Lower leg skin (tissue), 4 donors: ENCODE measurements around the gene RPL3. TPM values are rescaled to one million over a fixed set of nuclear protein-coding genes. Genes with fewer than 3 reads are reported as not detected.
"Not testable (repeated sequence)": the region's sequence is repeated elsewhere in the genome, so short reads cannot be mapped to it uniquely, and the experiment has no call there.

Source experiments
- DNase-seq, 2 donors: peaks; one replicate each; pipeline ENCODE4 v3.0.0-alpha.2; 2019; ENCODE audit warnings: low spot score in 2 of 2
- H3K4me3 ChIP-seq: fragments of 200-600 bp; sonication (generic); 2 replicates; pipeline ENCODE4 v1.5.1; 2017; ENCODE audit warnings: mild to moderate bottlenecking, low read depth; ENCODE audit not compliant: poor library complexity, severe bottlenecking
- POLR2A ChIP-seq, 2 donors: fragments of 450-650 bp; IDR thresholded peaks; one replicate each; pipeline ENCODE4 v1.6.1; 2016 to 2017; ENCODE audit warnings: antibody characterized with exemption in 2 of 2, mild to moderate bottlenecking in 1 of 2, moderate library complexity in 1 of 2
- WGBS, 2 donors: methylation state at CpG; one replicate each; pipeline ENCODE4 v1.1.5; 2018; 5-methylcytosine and 5-hydroxymethylcytosine counted together
- intact Hi-C: fragments of 100-400 bp; cut with DNase I; formaldehyde crosslinking; loops from one replicate; pipeline ENCODE4 v1.15.0; 2023; ENCODE audit warnings: low total_unique reads
- total RNA-seq, 4 donors: library from RNA; depleted of rRNA; stranded (reverse); fragments of >200 nt; gene quantifications; one replicate each; pipeline ENCODE4 v1.1.0, GENCODE V29; 2016
- TF ChIP-seq, protein P1 (sequence below), 3 donors: fragments of 450-650 bp; IDR thresholded peaks; one replicate each; pipeline ENCODE4 v1.5.1; 2016; ENCODE audit warnings: antibody characterized with exemption in 3 of 3, mild to moderate bottlenecking in 3 of 3, moderate library complexity in 2 of 3

The RPL3 gene
- total RNA-seq, 4 donors from 2014 or later, result 2,414 to 3,362 (median 2,993) TPM

- intact Hi-C loops, result loop anchor here (10.0 kb wide), 1 partner anchor 181 kb away; the partner anchor contains the start of gene ATF4
- TF ChIP-seq POLR2A (IDR thresholded peaks at IDR 0.05), result no peak
- TF ChIP-seq, protein P1, sequence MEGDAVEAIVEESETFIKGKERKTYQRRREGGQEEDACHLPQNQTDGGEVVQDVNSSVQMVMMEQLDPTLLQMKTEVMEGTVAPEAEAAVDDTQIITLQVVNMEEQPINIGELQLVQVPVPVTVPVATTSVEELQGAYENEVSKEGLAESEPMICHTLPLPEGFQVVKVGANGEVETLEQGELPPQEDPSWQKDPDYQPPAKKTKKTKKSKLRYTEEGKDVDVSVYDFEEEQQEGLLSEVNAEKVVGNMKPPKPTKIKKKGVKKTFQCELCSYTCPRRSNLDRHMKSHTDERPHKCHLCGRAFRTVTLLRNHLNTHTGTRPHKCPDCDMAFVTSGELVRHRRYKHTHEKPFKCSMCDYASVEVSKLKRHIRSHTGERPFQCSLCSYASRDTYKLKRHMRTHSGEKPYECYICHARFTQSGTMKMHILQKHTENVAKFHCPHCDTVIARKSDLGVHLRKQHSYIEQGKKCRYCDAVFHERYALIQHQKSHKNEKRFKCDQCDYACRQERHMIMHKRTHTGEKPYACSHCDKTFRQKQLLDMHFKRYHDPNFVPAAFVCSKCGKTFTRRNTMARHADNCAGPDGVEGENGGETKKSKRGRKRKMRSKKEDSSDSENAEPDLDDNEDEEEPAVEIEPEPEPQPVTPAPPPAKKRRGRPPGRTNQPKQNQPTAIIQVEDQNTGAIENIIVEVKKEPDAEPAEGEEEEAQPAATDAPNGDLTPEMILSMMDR (IDR thresholded peaks at IDR 0.05), result peak in 1 of 3 donors; percentile 48
- DNase-seq, result peak in 1 of 2 donors; percentile 55
- no peak overlapping the region for H3K4me3 ChIP-seq
- WGBS, 2 donors, result 25 to 27% methylated on average over 14 to 15 of the region's 15 CpGs
Observed at GRCh38 chr22:39343259-39344045, 24.0 kb upstream of the RPL3 start.

DNA sequence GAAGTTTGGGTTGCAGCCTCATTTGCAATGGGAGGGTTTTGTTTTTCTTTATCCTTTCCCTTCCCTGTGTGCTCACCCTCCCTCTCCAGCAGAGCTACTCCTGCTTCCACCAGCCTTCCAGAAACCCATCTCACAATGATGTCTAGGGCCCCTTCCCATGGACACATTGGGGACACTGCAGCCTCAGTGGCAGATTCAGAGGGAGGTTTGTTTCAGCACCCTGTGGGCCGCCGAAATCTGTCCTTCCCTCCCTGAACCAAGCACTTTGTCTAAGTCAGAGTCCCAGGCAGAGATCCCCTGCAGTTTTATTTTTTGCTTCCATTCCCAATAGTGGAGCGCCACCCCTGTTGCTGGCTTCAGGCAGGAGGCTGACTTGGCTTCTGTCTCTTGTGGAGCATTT lies 21.8 kb upstream of the RPL3 start:
- H3K4me3 ChIP-seq, result no peak overlapping the region
- intact Hi-C loops, result loop anchor here (10.0 kb wide), 1 partner anchor 184 kb away; the partner anchor contains the start of gene ATF4
- 90 to 93% methylated on average over 3 of the region's 3 CpGs for WGBS, 2 donors
- no peak for TF ChIP-seq POLR2A (IDR thresholded peaks at IDR 0.05)
- TF ChIP-seq, protein P1 (IDR thresholded peaks at IDR 0.05), result no peak
- no peak for DNase-seq

- DNase-seq, H3K4me3 ChIP-seq: not testable (repeated sequence)
- WGBS, 2 donors, result 91 to 95% methylated on average over 7 of the region's 7 CpGs
- intact Hi-C loops, result loop anchor here (10.0 kb wide), 1 partner anchor 185 kb away; the partner anchor contains the start of gene ATF4
Observed at GRCh38 chr22:39339775-39340174, 20.4 kb upstream of the RPL3 start.

GRCh38 chr22:39336411-39336810 lies 17.0 kb upstream of the RPL3 start:
- DNase-seq, result no peak
- H3K4me3 ChIP-seq, result no peak overlapping the region
- TF ChIP-seq, protein P1 (IDR thresholded peaks at IDR 0.05), result no peak
- TF ChIP-seq POLR2A (IDR thresholded peaks at IDR 0.05), result no peak
- WGBS, 2 donors, result 89 to 94% methylated on average over 5 of the region's 5 CpGs
- intact Hi-C loops, result no loop called here

DNA sequence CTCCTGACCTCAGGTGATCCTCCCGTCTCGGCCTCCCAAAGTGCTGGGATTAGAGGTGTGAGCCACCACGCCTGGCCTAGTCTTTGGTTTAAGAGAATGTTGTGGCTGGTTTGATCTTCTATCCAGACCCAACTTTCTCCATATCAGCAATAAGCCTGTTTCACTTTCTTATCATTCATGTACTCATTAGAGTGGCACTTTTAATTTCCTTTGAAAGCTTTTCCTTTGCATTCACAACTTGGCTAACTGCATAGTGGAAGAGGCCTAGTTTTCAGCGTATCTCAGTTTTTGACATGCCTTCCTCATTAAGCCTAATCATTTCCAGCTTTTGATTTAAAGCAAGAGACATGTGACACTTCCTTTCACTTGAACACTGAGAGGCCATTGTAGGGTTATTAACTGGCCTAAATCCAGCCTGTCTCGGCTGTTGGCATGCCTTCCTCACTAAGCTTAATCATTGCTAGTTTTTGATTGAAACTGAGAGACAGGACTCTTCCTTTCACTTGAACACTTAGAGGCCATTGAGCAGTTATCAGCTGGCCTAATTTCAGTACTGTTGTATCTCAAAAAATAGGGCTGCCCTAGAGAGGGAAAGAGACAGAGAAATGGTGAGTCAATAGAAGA lies 13.1 kb upstream of the RPL3 start:
- H3K4me3 ChIP-seq, result no peak overlapping the region
- 56% methylated on average over 5 of the region's 5 CpGs for WGBS, 2 donors
- TF ChIP-seq POLR2A (IDR thresholded peaks at IDR 0.05), result no peak
- TF ChIP-seq, protein P1 (IDR thresholded peaks at IDR 0.05), result no peak
- DNase-seq, result no peak
- intact Hi-C loops, result no loop called here

DNA sequence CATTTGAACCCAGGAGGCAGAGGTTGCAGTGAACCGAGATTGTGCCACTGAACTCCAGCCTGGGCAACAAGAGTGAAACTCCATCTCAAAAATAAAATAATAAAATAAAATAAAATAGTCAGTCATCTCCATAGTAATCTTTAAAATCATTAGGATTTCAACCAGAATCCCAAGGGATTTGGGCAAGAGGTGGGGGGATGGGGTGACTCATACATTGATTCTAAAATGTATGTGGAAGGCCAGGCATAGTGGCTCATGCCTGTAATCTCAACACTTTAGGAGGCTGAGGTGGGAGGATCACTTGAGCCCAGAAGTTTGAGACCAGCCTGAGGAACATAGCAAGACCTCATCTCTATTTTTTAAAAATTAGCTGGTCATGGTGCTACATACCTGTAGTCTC lies 11.1 kb upstream of the RPL3 start:
- DNase-seq, intact Hi-C loops: not testable (repeated sequence)
- WGBS, 2 donors, result 93 to 100% methylated on average over 1 of the region's 1 CpG

More for the DNA sequence above, 11.1 kb upstream of the RPL3 start:
- H3K4me3 ChIP-seq, result not testable (repeated sequence)
